Astrocyte (in vitro differentiated cells and primary cell): ENCODE data around the gene KDSR. TPM values are rescaled to one million over a fixed set of nuclear protein-coding genes. Genes with fewer than 3 reads are reported as not detected.

Experiments
- DNase-seq: peaks from one replicate; pipeline ENCODE4 v3.0.0-alpha.2; 2010; ENCODE audit warnings: low read depth
- FAIRE-seq: peaks from 2 replicates; lab custom pipeline; 2011; peaks lifted over from hg19 to GRCh38; lab: Jason Lieb, UNC
- H2AFZ ChIP-seq: 2 replicates; pipeline ENCODE4 v1.6.0; 2012; ENCODE audit warnings: low read depth, low read length, inconsistent platforms
- H3K27ac ChIP-seq: 2 replicates; pipeline ENCODE4 v1.5.1; 2011; ENCODE audit warnings: low read depth, low read length, inconsistent platforms
- H3K27me3 ChIP-seq: 2 replicates; pipeline ENCODE4 v1.6.0; 2011; ENCODE audit warnings: low read length, inconsistent platforms; ENCODE audit not compliant: insufficient read depth
- H3K36me3 ChIP-seq: 2 replicates; pipeline ENCODE4 v1.5.1; 2011; ENCODE audit warnings: low read length, inconsistent platforms; ENCODE audit not compliant: insufficient read depth
- H3K4me1 ChIP-seq: 2 replicates; pipeline ENCODE4 v1.5.1; 2011; ENCODE audit warnings: low read length, inconsistent platforms; ENCODE audit not compliant: insufficient read depth
- H3K4me2 ChIP-seq: 2 replicates; pipeline ENCODE4 v1.6.0; 2012; ENCODE audit warnings: low read length, inconsistent platforms
- H3K4me3 ChIP-seq: 2 replicates; pipeline ENCODE4 v1.5.1; 2011; ENCODE audit warnings: low read depth, mild to moderate bottlenecking, low read length, inconsistent platforms; ENCODE audit not compliant: insufficient read depth
- H3K79me2 ChIP-seq: 2 replicates; pipeline ENCODE4 v1.6.0; 2012; ENCODE audit warnings: mild to moderate bottlenecking, low read length, inconsistent platforms; ENCODE audit not compliant: insufficient read depth
- H3K9ac ChIP-seq: 2 replicates; pipeline ENCODE4 v1.6.0; 2012; ENCODE audit warnings: mild to moderate bottlenecking, low read length, inconsistent platforms
- H3K9me3 ChIP-seq: 2 replicates; pipeline ENCODE4 v1.5.1; 2012; ENCODE audit warnings: low read depth, mild to moderate bottlenecking, low read length, inconsistent platforms; ENCODE audit not compliant: insufficient read depth
- H4K20me1 ChIP-seq: 2 replicates; pipeline ENCODE4 v1.6.0; 2012; ENCODE audit warnings: low read length, inconsistent platforms; ENCODE audit not compliant: insufficient read depth
- H3K27ac Mint-ChIP-seq: one replicate; pipeline ENCODE4 v1.8.0; 2021; ENCODE audit warnings: mild to moderate bottlenecking, mixed read lengths; ENCODE audit not compliant: unreplicated experiment
- H3K27me3 Mint-ChIP-seq: one replicate; pipeline ENCODE4 v1.8.0; 2021; ENCODE audit warnings: low read depth, mixed read lengths; ENCODE audit not compliant: unreplicated experiment
- H3K36me3 Mint-ChIP-seq: one replicate; pipeline ENCODE4 v1.8.0; 2021; ENCODE audit warnings: low read depth, mixed read lengths; ENCODE audit not compliant: unreplicated experiment
- H3K4me1 Mint-ChIP-seq: one replicate; pipeline ENCODE4 v1.8.0; 2021; ENCODE audit warnings: low read depth, mixed read lengths; ENCODE audit not compliant: unreplicated experiment
- H3K4me3 Mint-ChIP-seq: one replicate; pipeline ENCODE4 v1.8.0; 2021; ENCODE audit warnings: mild to moderate bottlenecking, moderate library complexity, mixed read lengths; ENCODE audit not compliant: unreplicated experiment
- H3K9me3 Mint-ChIP-seq: one replicate; pipeline ENCODE4 v1.8.0; 2021; ENCODE audit warnings: mild to moderate bottlenecking, mixed read lengths; ENCODE audit not compliant: unreplicated experiment
- EZH2 ChIP-seq: IDR thresholded peaks from 2 replicates; pipeline ENCODE4 v1.6.1; 2012; ENCODE audit warnings: mild to moderate bottlenecking, low read length, inconsistent platforms; ENCODE audit not compliant: insufficient read depth
- total RNA-seq: library from RNA; stranded (reverse); gene quantifications from 2 replicates; pipeline ENCODE4 v1.2.1, GENCODE V29; 2021
- TF ChIP-seq, protein P1 (sequence below): IDR thresholded peaks from 2 replicates; pipeline ENCODE4 v1.5.1; 2011; ENCODE audit warnings: low read depth, mild to moderate bottlenecking, inconsistent platforms, low read length, moderate library complexity; ENCODE audit not compliant: insufficient read depth

The KDSR gene
- total RNA-seq, 1 donor from 2014 or later, result 43.7 TPM

DNA sequence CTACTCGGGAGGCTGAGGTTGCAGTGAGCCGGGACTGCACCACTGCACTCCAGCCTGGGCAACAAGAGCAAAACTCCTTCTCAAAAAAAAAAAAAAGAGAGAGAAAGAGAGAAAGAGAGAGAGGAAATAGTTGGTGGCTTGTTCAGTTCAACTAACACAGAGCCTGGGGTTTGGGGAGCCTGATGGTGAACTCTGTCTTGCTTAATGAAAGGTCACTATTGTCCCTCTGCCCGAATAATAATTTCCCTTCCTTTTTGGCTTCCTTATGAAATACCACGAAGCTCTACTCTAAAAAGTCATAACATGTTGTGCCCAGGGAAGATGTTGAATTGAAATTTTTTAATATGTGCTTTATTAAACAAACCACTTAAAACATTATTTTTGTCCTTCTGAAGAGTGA lies 64.8 kb downstream of the KDSR start:
- Histone ChIP-seq H3K27me3 (no peaks in the 10 kb centered on the region), H3K9me3 (no peaks in the 10 kb centered on the region), H3K79me2 (no peaks in the 10 kb centered on the region), H4K20me1 (no peaks in the 10 kb centered on the region), H3K27ac (no peak overlapping the region), H2AFZ (no peak overlapping the region), H3K9ac (no peak overlapping the region), H3K4me3 (no peak overlapping the region), H3K4me2 (no peak overlapping the region), H3K4me1 (peaks cover 8% of the 10 kb centered on the region), H3K36me3 (no peaks in the 10 kb centered on the region)
- no peaks in the 10 kb centered on the region for H3K36me3 Mint-ChIP-seq
- peaks cover 34% of the 10 kb centered on the region for H3K4me1 Mint-ChIP-seq
- H3K9me3 Mint-ChIP-seq, result no peaks in the 10 kb centered on the region
- no peak overlapping the region for H3K4me3 Mint-ChIP-seq
- no peak for DNase-seq
- H3K27ac Mint-ChIP-seq, result no peak overlapping the region
- FAIRE-seq, result no peak
- no peak for TF ChIP-seq EZH2
- TF ChIP-seq, protein P1, sequence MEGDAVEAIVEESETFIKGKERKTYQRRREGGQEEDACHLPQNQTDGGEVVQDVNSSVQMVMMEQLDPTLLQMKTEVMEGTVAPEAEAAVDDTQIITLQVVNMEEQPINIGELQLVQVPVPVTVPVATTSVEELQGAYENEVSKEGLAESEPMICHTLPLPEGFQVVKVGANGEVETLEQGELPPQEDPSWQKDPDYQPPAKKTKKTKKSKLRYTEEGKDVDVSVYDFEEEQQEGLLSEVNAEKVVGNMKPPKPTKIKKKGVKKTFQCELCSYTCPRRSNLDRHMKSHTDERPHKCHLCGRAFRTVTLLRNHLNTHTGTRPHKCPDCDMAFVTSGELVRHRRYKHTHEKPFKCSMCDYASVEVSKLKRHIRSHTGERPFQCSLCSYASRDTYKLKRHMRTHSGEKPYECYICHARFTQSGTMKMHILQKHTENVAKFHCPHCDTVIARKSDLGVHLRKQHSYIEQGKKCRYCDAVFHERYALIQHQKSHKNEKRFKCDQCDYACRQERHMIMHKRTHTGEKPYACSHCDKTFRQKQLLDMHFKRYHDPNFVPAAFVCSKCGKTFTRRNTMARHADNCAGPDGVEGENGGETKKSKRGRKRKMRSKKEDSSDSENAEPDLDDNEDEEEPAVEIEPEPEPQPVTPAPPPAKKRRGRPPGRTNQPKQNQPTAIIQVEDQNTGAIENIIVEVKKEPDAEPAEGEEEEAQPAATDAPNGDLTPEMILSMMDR, result no peak
- no peaks in the 10 kb centered on the region for H3K27me3 Mint-ChIP-seq

DNA sequence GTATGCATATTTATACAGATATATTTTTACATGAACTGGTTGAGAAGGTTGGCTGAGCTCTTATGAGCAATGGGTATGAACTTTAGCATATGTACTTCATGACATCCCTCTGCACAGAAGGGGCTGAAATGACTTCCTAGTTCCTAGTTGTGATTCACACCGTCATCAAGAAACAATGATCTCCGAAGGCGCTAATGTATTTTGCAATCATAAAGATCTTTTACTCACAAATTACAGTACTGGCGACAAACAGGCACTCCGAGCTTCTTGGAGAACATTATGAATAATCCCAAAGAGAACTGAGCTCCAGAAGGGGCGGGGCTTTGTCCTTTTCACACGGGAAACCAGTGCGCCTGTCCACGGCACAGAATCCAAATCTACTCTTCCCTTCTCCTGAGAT lies 65.6 kb downstream of the KDSR start:
- no peak overlapping the region for H2AFZ ChIP-seq
- no peak overlapping the region for H3K27ac ChIP-seq
- no peak overlapping the region for H3K4me2 ChIP-seq
- H3K4me3 ChIP-seq, result no peak overlapping the region
- H3K4me3 Mint-ChIP-seq, result no peak overlapping the region
- H3K36me3 ChIP-seq, result no peaks in the 10 kb centered on the region
- H3K27me3 ChIP-seq, result no peaks in the 10 kb centered on the region
- no peaks in the 10 kb centered on the region for H3K36me3 Mint-ChIP-seq
- DNase-seq (no peak), FAIRE-seq (no peak)
- H3K9me3 Mint-ChIP-seq, result no peaks in the 10 kb centered on the region
- H4K20me1 ChIP-seq, result no peaks in the 10 kb centered on the region
- H3K27ac Mint-ChIP-seq, result no peak overlapping the region
- H3K4me1 Mint-ChIP-seq, result peaks cover 26% of the 10 kb centered on the region
- no peaks in the 10 kb centered on the region for H3K9me3 ChIP-seq
- peaks cover 8% of the 10 kb centered on the region for H3K4me1 ChIP-seq
- TF ChIP-seq, protein P1, result no peak
- TF ChIP-seq EZH2, result no peak
- no peak overlapping the region for H3K9ac ChIP-seq
- no peaks in the 10 kb centered on the region for H3K27me3 Mint-ChIP-seq
- no peaks in the 10 kb centered on the region for H3K79me2 ChIP-seq

DNA sequence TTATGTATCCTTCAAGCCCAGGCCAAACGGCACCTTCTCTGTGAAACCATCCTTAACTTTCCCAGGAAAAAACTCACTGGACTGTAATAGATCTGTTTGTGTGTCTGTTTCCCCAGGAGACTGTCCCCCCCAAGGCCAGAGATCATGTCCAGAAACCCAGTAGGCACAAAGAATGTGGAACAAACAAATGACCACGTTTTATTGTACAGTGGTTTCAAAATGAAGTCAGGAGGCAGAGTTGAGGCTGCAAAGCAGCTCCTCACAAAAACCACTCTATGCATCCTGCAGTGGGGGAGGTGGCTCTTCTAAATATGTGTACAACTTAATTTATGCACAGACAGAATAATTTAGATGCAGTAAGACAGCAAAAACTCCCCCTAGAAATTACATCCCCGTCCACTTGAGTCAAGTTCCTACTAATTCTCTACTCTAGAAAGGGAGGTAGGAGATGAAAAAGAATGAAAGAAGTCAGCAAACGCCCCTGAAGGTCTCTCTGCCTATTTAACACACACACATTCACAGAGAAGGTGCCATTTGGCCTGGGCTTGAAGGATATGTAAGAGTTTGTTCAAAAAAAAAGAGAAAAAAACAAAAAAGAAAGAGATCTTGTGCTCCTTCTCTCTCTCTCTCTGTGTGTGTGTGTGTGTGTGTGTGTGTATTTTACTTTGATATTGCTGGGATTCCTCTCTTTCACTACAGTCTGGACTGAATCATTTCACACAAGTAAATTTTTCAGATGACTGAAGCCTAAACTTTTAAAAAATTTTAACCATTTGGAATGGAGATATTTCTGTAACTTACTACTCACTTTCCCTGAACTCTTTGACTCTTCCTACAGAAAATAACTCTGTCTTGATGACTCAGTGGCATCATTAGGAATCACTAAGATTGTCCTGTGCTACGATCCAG lies 66.9 kb downstream of the KDSR start:
- Mint-ChIP-seq H3K4me1 (peaks cover 26% of the 10 kb centered on the region), H3K27ac (peak overlapping the region; percentile 79)

More for the DNA sequence above, 66.9 kb downstream of the KDSR start:
- Mint-ChIP-seq H3K9me3 (no peaks in the 10 kb centered on the region), H3K27me3 (no peaks in the 10 kb centered on the region), H3K4me3 (no peak overlapping the region), H3K36me3 (no peaks in the 10 kb centered on the region)
- no peaks in the 10 kb centered on the region for H4K20me1 ChIP-seq
- no peak overlapping the region for H3K4me3 ChIP-seq
- no peak overlapping the region for H3K9ac ChIP-seq
- H3K36me3 ChIP-seq, result no peaks in the 10 kb centered on the region
- TF ChIP-seq, protein P1, result no peak
- DNase-seq (peak; percentile 80), FAIRE-seq (peak; percentile 5)
- no peaks in the 10 kb centered on the region for H3K27me3 ChIP-seq
- peak overlapping the region; percentile 45 for H3K4me2 ChIP-seq
- H3K4me1 ChIP-seq, result peaks cover 8% of the 10 kb centered on the region
- H3K27ac ChIP-seq, result no peak overlapping the region
- H3K9me3 ChIP-seq, result no peaks in the 10 kb centered on the region
- H2AFZ ChIP-seq, result no peak overlapping the region
- no peaks in the 10 kb centered on the region for H3K79me2 ChIP-seq
